Gastroesophageal sphincter (tissue), 4 donors: Measurements from ENCODE around the gene DOCK4. TPM values are rescaled to one million over a fixed set of nuclear protein-coding genes. Genes with fewer than 3 reads are reported as not detected.

Experiments used
- ATAC-seq: fragments of 150-250 bp; one replicate; pipeline ENCODE4 v1.9.1; 2016; ENCODE audit warnings: mild to moderate bottlenecking, moderate library complexity
- H3K27ac ChIP-seq, 4 donors: fragments of 200-600 bp; sonication (generic) in 3 of 4; 1 replicate in 3 of 4; 2 replicates in 1 of 4; pipeline ENCODE4 v1.5.1; 2016 to 2019
- H3K27me3 ChIP-seq: fragments of 200-600 bp; sonication (generic); one replicate; pipeline ENCODE4 v1.5.1; 2019
- H3K36me3 ChIP-seq, 2 donors: fragments of 200-600 bp; sonication (generic); one replicate each; pipeline ENCODE4 v1.5.1; 2019; ENCODE audit warnings: control low read depth in 1 of 2
- H3K4me1 ChIP-seq, 3 donors: fragments of 200-600 bp; sonication (generic); 1 replicate in 2 of 3; 2 replicates in 1 of 3; pipeline ENCODE4 v1.5.1; 2016 to 2019; ENCODE audit warnings: control low read depth in 2 of 3
- H3K4me3 ChIP-seq, 2 donors: fragments of 200-600 bp; sonication (generic); one replicate each; pipeline ENCODE4 v1.5.1; 2019; ENCODE audit warnings: mild to moderate bottlenecking in 1 of 2, moderate library complexity in 1 of 2
- H3K9me3 ChIP-seq, 3 donors: fragments of 200-600 bp; sonication (generic); one replicate each; pipeline ENCODE4 v1.5.1; 2017 to 2019; ENCODE audit warnings: control low read depth in 2 of 3
- EP300 ChIP-seq: sonication (generic); formaldehyde crosslinking; IDR thresholded peaks from one replicate; pipeline ENCODE4 v1.6.1; 2017; ENCODE audit warnings: antibody characterized with exemption, mild to moderate bottlenecking
- POLR2A ChIP-seq, 2 donors: fragments of 450-650 bp; IDR thresholded peaks; one replicate each; pipeline ENCODE4 v1.6.1; 2017; ENCODE audit warnings: antibody characterized with exemption in 2 of 2, mild to moderate bottlenecking in 2 of 2, moderate library complexity in 1 of 2
- POLR2AphosphoS5 ChIP-seq: sonication (generic); formaldehyde crosslinking; IDR thresholded peaks from one replicate; pipeline ENCODE4 v1.6.1; 2017; ENCODE audit warnings: antibody characterized with exemption
- WGBS, 2 donors: methylation state at CpG; one replicate each; pipeline ENCODE4 v1.1.5; 2018; ENCODE audit warnings: low coverage in 1 of 2; 5-methylcytosine and 5-hydroxymethylcytosine counted together
- total RNA-seq, 4 donors: library from RNA; depleted of rRNA; stranded (reverse); fragments of >200 nt; gene quantifications; one replicate each; pipeline ENCODE4 v1.1.0, GENCODE V29; 2016
- TF ChIP-seq, protein P1 (sequence below), 4 experiments: fragments of 200-600 bp in 2 of 4; fragments of 450-650 bp in 2 of 4; sonication (generic) in 1 of 4; IDR thresholded peaks; one replicate each; pipeline ENCODE4 v1.5.1; 2017 to 2019; ENCODE audit warnings: antibody characterized with exemption in 4 of 4, mild to moderate bottlenecking in 2 of 4, moderate library complexity in 2 of 4

Gene DOCK4
- total RNA-seq, 4 donors from 2014 or later: 14.0 to 34.1 (median 24.2) TPM

DNA sequence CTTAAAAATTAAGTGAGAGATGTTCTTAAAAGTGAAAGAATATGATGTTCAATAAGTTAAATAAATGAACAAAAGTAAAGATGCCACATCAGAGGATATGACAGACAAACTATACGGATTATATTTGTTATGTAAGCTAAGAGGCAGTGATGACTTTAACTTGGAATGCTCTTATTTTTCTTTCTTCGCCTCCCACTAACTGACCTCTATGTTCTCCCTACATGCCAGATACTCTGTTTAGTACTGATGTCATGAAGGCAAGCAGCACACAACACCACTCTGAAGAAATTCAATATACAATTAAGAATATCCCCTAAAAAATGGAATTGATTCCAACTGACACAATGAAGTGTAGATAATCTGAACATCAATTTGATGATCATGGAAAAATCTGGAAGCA is 223.4 kb downstream of the DOCK4 start:
- Histone ChIP-seq H3K4me3 (no peak overlapping the region), H3K4me1 (peaks cover 0 to 4% (median 0%) of the 10 kb centered on the region in 3 donors), H3K27me3 (no peaks in the 10 kb centered on the region), H3K9me3 (no peaks in the 10 kb centered on the region), H3K36me3 (peaks cover 0 to 12% of the 10 kb centered on the region in 2 donors), H3K27ac (no peak overlapping the region)
- TF ChIP-seq EP300 (no peak), POLR2A (IDR thresholded peaks at IDR 0.05) (no peak), POLR2AphosphoS5 (no peak)
- TF ChIP-seq, protein P1, sequence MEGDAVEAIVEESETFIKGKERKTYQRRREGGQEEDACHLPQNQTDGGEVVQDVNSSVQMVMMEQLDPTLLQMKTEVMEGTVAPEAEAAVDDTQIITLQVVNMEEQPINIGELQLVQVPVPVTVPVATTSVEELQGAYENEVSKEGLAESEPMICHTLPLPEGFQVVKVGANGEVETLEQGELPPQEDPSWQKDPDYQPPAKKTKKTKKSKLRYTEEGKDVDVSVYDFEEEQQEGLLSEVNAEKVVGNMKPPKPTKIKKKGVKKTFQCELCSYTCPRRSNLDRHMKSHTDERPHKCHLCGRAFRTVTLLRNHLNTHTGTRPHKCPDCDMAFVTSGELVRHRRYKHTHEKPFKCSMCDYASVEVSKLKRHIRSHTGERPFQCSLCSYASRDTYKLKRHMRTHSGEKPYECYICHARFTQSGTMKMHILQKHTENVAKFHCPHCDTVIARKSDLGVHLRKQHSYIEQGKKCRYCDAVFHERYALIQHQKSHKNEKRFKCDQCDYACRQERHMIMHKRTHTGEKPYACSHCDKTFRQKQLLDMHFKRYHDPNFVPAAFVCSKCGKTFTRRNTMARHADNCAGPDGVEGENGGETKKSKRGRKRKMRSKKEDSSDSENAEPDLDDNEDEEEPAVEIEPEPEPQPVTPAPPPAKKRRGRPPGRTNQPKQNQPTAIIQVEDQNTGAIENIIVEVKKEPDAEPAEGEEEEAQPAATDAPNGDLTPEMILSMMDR (IDR thresholded peaks at IDR 0.05): no peak
- 73 to 85% methylated on average over 2 of the region's 2 CpGs for WGBS, 2 donors
- no peak for ATAC-seq

DNA sequence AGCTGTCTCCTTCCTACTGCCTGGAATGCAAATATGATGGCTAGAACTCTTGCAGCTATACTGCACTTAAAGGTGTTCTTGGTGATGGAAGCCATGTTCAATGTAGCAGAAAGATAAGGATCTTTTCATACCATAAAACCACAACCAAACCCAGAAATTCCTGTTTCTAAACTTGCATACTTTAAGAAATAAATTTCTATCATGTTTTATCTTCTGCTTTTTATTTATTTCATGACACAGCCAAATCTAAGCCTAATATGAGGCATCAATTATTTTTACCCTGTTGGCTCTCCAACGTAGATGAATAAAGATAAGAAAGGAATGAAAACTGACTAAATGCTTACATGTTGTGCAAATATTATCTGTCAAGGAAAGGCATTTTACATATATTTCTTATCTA is 224.1 kb downstream of the DOCK4 start:
- H3K36me3 ChIP-seq: peaks cover 0 to 12% of the 10 kb centered on the region in 2 donors
- H3K4me1 ChIP-seq: peaks cover 0 to 4% (median 0%) of the 10 kb centered on the region in 3 donors
- TF ChIP-seq, protein P1 (IDR thresholded peaks at IDR 0.05): no peak
- TF ChIP-seq POLR2A (IDR thresholded peaks at IDR 0.05) (no peak), EP300 (no peak), POLR2AphosphoS5 (no peak)
- H3K27me3 ChIP-seq: no peaks in the 10 kb centered on the region
- H3K4me3 ChIP-seq: no peak overlapping the region
- no peak overlapping the region for H3K27ac ChIP-seq
- WGBS, 2 donors: 57 to 79% methylated on average over 1 of the region's 1 CpG
- no peaks in the 10 kb centered on the region for H3K9me3 ChIP-seq
- no peak for ATAC-seq

DNA sequence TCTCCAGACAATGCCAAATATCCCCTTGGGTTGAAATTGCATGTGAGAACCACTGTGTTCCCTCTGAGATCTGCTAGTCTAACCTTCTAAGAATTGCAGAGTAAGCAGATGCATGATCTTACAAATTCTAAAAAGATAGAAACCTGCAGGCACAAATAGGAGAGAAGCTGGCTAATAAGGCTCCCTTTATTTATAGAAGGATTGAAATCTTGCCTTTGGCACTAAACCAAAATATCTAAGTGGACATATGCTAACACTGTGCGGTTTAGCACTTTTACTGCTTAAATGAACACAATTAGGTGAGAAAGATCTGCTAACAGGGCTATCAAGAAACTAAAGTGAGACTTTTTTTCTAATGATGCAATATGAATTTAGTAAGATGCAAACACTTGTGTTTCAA is 225.5 kb downstream of the DOCK4 start:
- no peak for ATAC-seq
- TF ChIP-seq EP300: no peak
- no peak for TF ChIP-seq POLR2A (IDR thresholded peaks at IDR 0.05)
- no peak for TF ChIP-seq POLR2AphosphoS5
- TF ChIP-seq, protein P1 (IDR thresholded peaks at IDR 0.05): no peak
- 29 to 38% methylated on average over 1 of the region's 1 CpG for WGBS, 2 donors

DNA sequence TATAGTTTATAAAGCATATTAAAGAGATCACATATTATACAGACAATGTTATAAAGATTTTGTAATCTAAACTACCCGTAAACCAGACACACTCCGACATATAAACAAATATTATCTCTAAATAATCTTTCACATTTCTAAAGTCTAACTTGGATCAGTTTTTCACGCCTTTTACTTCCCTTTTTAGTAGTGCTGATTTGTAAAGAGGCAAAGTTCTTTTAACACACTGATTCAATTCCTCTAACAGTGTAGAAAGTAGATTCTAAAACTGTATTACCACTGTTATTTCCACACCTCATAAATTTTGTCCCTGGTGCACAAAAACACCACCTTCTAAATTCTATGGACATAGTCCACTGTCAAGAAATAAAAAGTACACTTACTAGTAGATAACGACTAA is 230.9 kb downstream of the DOCK4 start:
- Histone ChIP-seq H3K27ac (no peak overlapping the region), H3K27me3 (no peaks in the 10 kb centered on the region), H3K36me3 (peaks cover 0 to 4% of the 10 kb centered on the region in 2 donors), H3K4me3 (no peak overlapping the region), H3K4me1 (no peaks in the 10 kb centered on the region), H3K9me3 (no peaks in the 10 kb centered on the region)
- WGBS, 2 donors: 77 to 78% methylated on average over 4 of the region's 4 CpGs
- TF ChIP-seq POLR2A (IDR thresholded peaks at IDR 0.05) (no peak), POLR2AphosphoS5 (no peak), EP300 (no peak)
- TF ChIP-seq, protein P1 (IDR thresholded peaks at IDR 0.05): no peak
- ATAC-seq: no peak

More for the DNA sequence above, 225.5 kb downstream of the DOCK4 start:
- H3K27ac ChIP-seq: no peak overlapping the region
- no peak overlapping the region for H3K4me3 ChIP-seq
- H3K4me1 ChIP-seq: peaks cover 0 to 4% (median 0%) of the 10 kb centered on the region in 3 donors
- H3K9me3 ChIP-seq: no peaks in the 10 kb centered on the region
- H3K27me3 ChIP-seq: no peaks in the 10 kb centered on the region
- H3K36me3 ChIP-seq: peaks cover 0 to 16% of the 10 kb centered on the region in 2 donors

DNA sequence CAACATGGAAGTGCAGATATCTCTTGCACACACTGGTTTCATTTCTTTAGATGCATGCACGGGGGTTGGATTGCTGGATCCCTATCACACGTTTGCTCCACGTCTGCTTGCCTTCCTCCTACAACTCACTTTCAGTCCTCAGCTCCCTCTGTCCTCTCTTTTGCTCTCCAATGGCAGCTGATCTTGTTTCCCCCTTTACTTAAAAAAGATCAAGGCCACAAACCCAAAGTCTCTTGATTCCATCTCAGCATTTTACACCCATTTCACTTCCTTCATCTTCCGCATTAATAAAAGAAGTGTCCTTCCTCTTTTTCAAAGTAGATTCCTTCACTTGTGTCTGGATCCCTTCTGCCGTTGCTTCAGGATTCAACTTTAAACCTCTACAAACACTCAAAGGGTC is 245.2 kb downstream of the DOCK4 start:
- Histone ChIP-seq H3K9me3 (no peaks in the 10 kb centered on the region), H3K27me3 (no peaks in the 10 kb centered on the region), H3K4me1 (peaks cover 0 to 4% (median 3%) of the 10 kb centered on the region in 3 donors), H3K36me3 (no peaks in the 10 kb centered on the region), H3K4me3 (no peak overlapping the region), H3K27ac (no peak overlapping the region)
- TF ChIP-seq EP300: no peak
- no peak for TF ChIP-seq POLR2AphosphoS5
- TF ChIP-seq, protein P1 (IDR thresholded peaks at IDR 0.05): no peak
- no peak for TF ChIP-seq POLR2A (IDR thresholded peaks at IDR 0.05)
- ATAC-seq: no peak
- 86 to 91% methylated on average over 4 to 5 of the region's 5 CpGs for WGBS, 2 donors
